Measurements from ENCODE around the gene BTG2. TPM values are rescaled to one million over a fixed set of nuclear protein-coding genes. Genes with fewer than 3 reads are reported as not detected.

BTG2 gene
- total RNA-seq, 1 donor from 2014 or later, result 199 TPM

- DNase-seq (ENCODE audit: low spot score), result no peak
These were observed 37.0 kb downstream of the BTG2 start for GRCh38 chr1:203342192-203342940.

- DNase-seq (ENCODE audit: low spot score), result no peak
These were observed 38.8 kb downstream of the BTG2 start for GRCh38 chr1:203343956-203344754.

GRCh38 chr1:203346060-203346768, 40.9 kb downstream of the BTG2 start:
- no peak for DNase-seq (ENCODE audit: low spot score)

GRCh38 chr1:203346769-203347102, 41.4 kb downstream of the BTG2 start:
- no peak for DNase-seq (ENCODE audit: low spot score)

- no peak for DNase-seq (ENCODE audit: low spot score)
These were observed 43.8 kb downstream of the BTG2 start for GRCh38 chr1:203349166-203349565.

GRCh38 chr1:203349773-203350524, 44.6 kb downstream of the BTG2 start:
- no peak for DNase-seq (ENCODE audit: low spot score)

- peak; percentile 74 for DNase-seq (ENCODE audit: low spot score)
These were observed 45.8 kb downstream of the BTG2 start, which contains the start of gene FMOD for GRCh38 chr1:203351037-203351625. TSS of gene FMOD (minus strand) at chr1:203351122. CDS start at chr1:203348270, 2,852 bp downstream.

GRCh38 chr1:203353486-203353885, 48.2 kb downstream of the BTG2 start:
- no peak for DNase-seq (ENCODE audit: low spot score)

GRCh38 chr1:203354246-203354645, 48.9 kb downstream of the BTG2 start:
- DNase-seq (ENCODE audit: low spot score), result no peak

- DNase-seq (ENCODE audit: low spot score), result peak; percentile 64
These were observed 53.8 kb downstream of the BTG2 start for GRCh38 chr1:203359010-203359571.

Other genes starting within 250 kb of the BTG2 start
- not detected for gene MYOG, start 219.5 kb upstream of the BTG2 start, total RNA-seq
- 1.5 TPM for gene ADORA1, start 177.8 kb upstream of the BTG2 start, total RNA-seq
- gene MYBPH, start 129.7 kb upstream of the BTG2 start, total RNA-seq, result not detected
- gene CHI3L1, start 118.8 kb upstream of the BTG2 start, total RNA-seq, result 8.8 TPM
- 6.6 TPM for gene CHIT1, start 75.8 kb upstream of the BTG2 start, total RNA-seq
- 59.0 TPM for gene FMOD, start 45.6 kb downstream of the BTG2 start, total RNA-seq
- 128 TPM for gene PRELP, start 170.3 kb downstream of the BTG2 start, total RNA-seq
- not detected for gene OPTC, start 188.6 kb downstream of the BTG2 start, total RNA-seq

Data from ureter (tissue), 1 donor.